ENCODE measurements around the gene VPS33A.
A peak's percentile ranks its signal among the peaks of the same experiment; 100 is the strongest.

Gene VPS33A

GRCh38 chr12:122225683-122226365, 40.5 kb downstream of the VPS33A start, which contains the start of gene DIABLO:
Gene DIABLO, minus strand, starts transcription at chr12:122226052. Its CDS starts 38 bp downstream, at chr12:122226014.
- TF ChIP-seq EZH2 (IDR thresholded peaks at IDR 0.05; ENCODE audit: borderline replicate concordance, low read length) (no peak), CTCF (IDR thresholded peaks at IDR 0.05; ENCODE audit: low read length) (no peak)
- Histone ChIP-seq H3K9me3 (ENCODE audit: low read length) (no peaks in the 10 kb centered on the region), H3K4me2 (ENCODE audit: low read length) (peak within 1 kb of the TSS; percentile 90), H3K4me3 (ENCODE audit: low read depth, low read length, poor library complexity, severe bottlenecking) (peak within 1 kb of the TSS; percentile 81), H3F3A (ENCODE audit: insufficient read depth, low read length) (no peaks in the 10 kb centered on the region), H3K9me2 (ENCODE audit: low read depth, low read length) (no peaks in the 10 kb centered on the region), H3K4me1 (ENCODE audit: insufficient read depth, low read length, severe bottlenecking) (peaks cover 26% of the 10 kb centered on the region), H3K27ac (ENCODE audit: low read depth, low read length, poor library complexity, severe bottlenecking) (peak within 1 kb of the TSS; percentile 52), H3K36me3 (ENCODE audit: insufficient read depth, low read length) (peaks cover 40% of the 10 kb centered on the region), H3K9ac (ENCODE audit: low read length) (peak within 1 kb of the TSS; percentile 82), H3K79me2 (ENCODE audit: insufficient read depth, low read length) (peaks cover 20% of the 10 kb centered on the region), H3K27me3 (ENCODE audit: insufficient read depth, low read length) (no peaks in the 10 kb centered on the region), H2AFZ (ENCODE audit: low read length) (no peak within 1 kb of the TSS), H4K20me1 (ENCODE audit: insufficient read depth, low read length) (no peaks in the 10 kb centered on the region)

DNA sequence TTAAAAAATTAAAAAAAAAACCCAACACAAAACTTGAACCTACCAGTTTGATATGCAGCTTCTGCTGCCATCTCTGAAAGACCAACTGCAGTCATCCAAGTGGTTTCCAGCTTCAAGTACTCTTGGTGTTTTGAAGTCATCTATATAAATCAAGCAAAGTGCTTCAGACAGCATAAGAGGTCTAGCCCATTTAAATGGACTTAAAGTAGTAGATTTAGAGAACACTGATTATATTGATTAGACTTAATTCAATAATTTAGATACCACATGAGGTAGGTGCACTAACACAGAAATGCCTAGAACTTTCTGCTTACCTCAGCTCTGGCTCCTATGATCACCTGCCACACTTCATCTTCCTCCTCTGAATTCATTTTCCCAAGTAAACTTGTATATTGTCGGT, 49.8 kb downstream of the VPS33A start:
- H3F3A ChIP-seq (ENCODE audit: insufficient read depth, low read length): no peaks in the 10 kb centered on the region
- H3K4me2 ChIP-seq (ENCODE audit: low read length): no peak overlapping the region
- H3K79me2 ChIP-seq (ENCODE audit: insufficient read depth, low read length): peaks cover 7% of the 10 kb centered on the region; the same call in 1 of the 2 replicates
- H3K4me3 ChIP-seq (ENCODE audit: low read depth, low read length, poor library complexity, severe bottlenecking): no peak overlapping the region
- no peak for TF ChIP-seq EZH2 (IDR thresholded peaks at IDR 0.05; ENCODE audit: borderline replicate concordance, low read length)
- TF ChIP-seq CTCF (IDR thresholded peaks at IDR 0.05; ENCODE audit: low read length): no peak
- H3K9ac ChIP-seq (ENCODE audit: low read length): no peak overlapping the region
- H3K27ac ChIP-seq (ENCODE audit: low read depth, low read length, poor library complexity, severe bottlenecking): no peak overlapping the region
- no peaks in the 10 kb centered on the region for H3K9me3 ChIP-seq (ENCODE audit: low read length)
- no peaks in the 10 kb centered on the region for H4K20me1 ChIP-seq (ENCODE audit: insufficient read depth, low read length)
- H3K4me1 ChIP-seq (ENCODE audit: insufficient read depth, low read length, severe bottlenecking): no peaks in the 10 kb centered on the region
- no peaks in the 10 kb centered on the region for H3K27me3 ChIP-seq (ENCODE audit: insufficient read depth, low read length)
- H3K9me2 ChIP-seq (ENCODE audit: low read depth, low read length): no peaks in the 10 kb centered on the region
- H3K36me3 ChIP-seq (ENCODE audit: insufficient read depth, low read length): peaks cover 92% of the 10 kb centered on the region
- H2AFZ ChIP-seq (ENCODE audit: low read length): no peak overlapping the region

DNA sequence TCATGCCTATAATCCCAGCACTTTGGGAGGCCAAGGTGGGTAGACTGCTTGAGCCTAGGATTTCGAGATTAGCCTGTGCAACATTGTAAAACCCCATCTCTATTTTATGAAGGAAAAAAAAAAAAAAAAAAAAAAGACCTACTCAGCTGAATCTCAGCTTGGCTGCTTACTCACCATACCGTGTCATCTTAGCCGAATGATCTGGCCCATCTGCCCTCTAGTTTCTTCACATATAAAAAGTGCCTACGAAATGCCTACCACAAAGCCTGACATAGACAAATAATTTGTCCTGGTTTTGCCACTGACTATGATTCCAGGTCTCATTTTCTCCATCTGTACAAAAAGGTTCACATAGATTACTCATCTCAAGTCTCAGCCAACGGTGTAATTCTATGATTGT, 50.5 kb downstream of the VPS33A start:
- no peaks in the 10 kb centered on the region for H3K27me3 ChIP-seq (ENCODE audit: insufficient read depth, low read length)
- no peaks in the 10 kb centered on the region for H4K20me1 ChIP-seq (ENCODE audit: insufficient read depth, low read length)
- H3K9me2 ChIP-seq (ENCODE audit: low read depth, low read length): no peaks in the 10 kb centered on the region
- H3K79me2 ChIP-seq (ENCODE audit: insufficient read depth, low read length): peaks cover 2% of the 10 kb centered on the region; the same call in 1 of the 2 replicates
- H3K4me1 ChIP-seq (ENCODE audit: insufficient read depth, low read length, severe bottlenecking): no peaks in the 10 kb centered on the region
- no peaks in the 10 kb centered on the region for H3F3A ChIP-seq (ENCODE audit: insufficient read depth, low read length)
- no peak overlapping the region for H3K4me3 ChIP-seq (ENCODE audit: low read depth, low read length, poor library complexity, severe bottlenecking)
- TF ChIP-seq CTCF (IDR thresholded peaks at IDR 0.05; ENCODE audit: low read length) (no peak), EZH2 (IDR thresholded peaks at IDR 0.05; ENCODE audit: borderline replicate concordance, low read length) (no peak)
- no peak overlapping the region for H2AFZ ChIP-seq (ENCODE audit: low read length)
- no peaks in the 10 kb centered on the region for H3K9me3 ChIP-seq (ENCODE audit: low read length)
- no peak overlapping the region for H3K9ac ChIP-seq (ENCODE audit: low read length)
- H3K36me3 ChIP-seq (ENCODE audit: insufficient read depth, low read length): peaks cover 90% of the 10 kb centered on the region
- no peak overlapping the region for H3K27ac ChIP-seq (ENCODE audit: low read depth, low read length, poor library complexity, severe bottlenecking)
- no peak overlapping the region for H3K4me2 ChIP-seq (ENCODE audit: low read length)
